MM.1S (cell line): ENCODE measurements around the gene CFAP141.
A peak's percentile ranks its signal among the peaks of the same experiment; 100 is the strongest.

Experiments
- DNase-seq: peaks from one replicate; pipeline ENCODE4 v3.0.0-alpha.2; 2015
- H2AFZ ChIP-seq: fragments of 300-600 bp; sonication (generic); 2 replicates; pipeline ENCODE4 v1.6.0; 2016; ENCODE audit warnings: antibody characterized with exemption, low read length
- H3F3A ChIP-seq: fragments of 300-600 bp; sonication (generic); 2 replicates; pipeline ENCODE4 v1.6.1; 2016; ENCODE audit warnings: mild to moderate bottlenecking, antibody characterized with exemption, low read length, moderate library complexity, mixed read lengths; ENCODE audit not compliant: insufficient read depth
- H3K27ac ChIP-seq: fragments of 300-600 bp; sonication (generic); 2 replicates; pipeline ENCODE4 v1.5.1; 2016; ENCODE audit warnings: mild to moderate bottlenecking, low read length
- H3K27me3 ChIP-seq: fragments of 300-600 bp; sonication (generic); replicated peaks from 2 replicates; pipeline ENCODE4 v1.6.0; 2016; ENCODE audit warnings: low read length; ENCODE audit not compliant: insufficient read depth
- H3K36me3 ChIP-seq: fragments of 300-600 bp; sonication (generic); replicated peaks from 2 replicates; pipeline ENCODE4 v1.6.1; 2016; ENCODE audit warnings: mild to moderate bottlenecking, low read length, mixed read lengths; ENCODE audit not compliant: insufficient read depth
- H3K4me1 ChIP-seq: fragments of 300-600 bp; sonication (generic); 2 replicates; pipeline ENCODE4 v1.6.1; 2016; ENCODE audit warnings: low read length, mixed read lengths
- H3K4me2 ChIP-seq: fragments of 300-600 bp; sonication (generic); 2 replicates; pipeline ENCODE4 v1.6.0; 2016; ENCODE audit warnings: low read depth, low read length
- H3K4me3 ChIP-seq: fragments of 300-600 bp; sonication (generic); 2 replicates; pipeline ENCODE4 v1.5.1; 2016; ENCODE audit warnings: low read length, mixed read lengths
- H3K79me2 ChIP-seq: fragments of 300-600 bp; sonication (generic); 2 replicates; pipeline ENCODE4 v1.6.1; 2016; ENCODE audit warnings: mixed run types, low read length, mixed read lengths
- H3K9ac ChIP-seq: fragments of 300-600 bp; sonication (generic); 2 replicates; pipeline ENCODE4 v1.6.1; 2016; ENCODE audit warnings: low read length, mixed read lengths
- H3K9me2 ChIP-seq: fragments of 300-600 bp; sonication (generic); replicated peaks from 2 replicates; pipeline ENCODE4 v1.6.1; 2016; ENCODE audit warnings: mild to moderate bottlenecking, low read length, mixed read lengths; ENCODE audit not compliant: insufficient read depth
- H3K9me3 ChIP-seq: fragments of 300-600 bp; sonication (generic); replicated peaks from 2 replicates; pipeline ENCODE4 v1.6.1; 2016; ENCODE audit warnings: mild to moderate bottlenecking, low read length, mixed read lengths; ENCODE audit not compliant: insufficient read depth
- H4K20me1 ChIP-seq: fragments of 300-600 bp; sonication (generic); 2 replicates; pipeline ENCODE4 v1.6.1; 2016; ENCODE audit warnings: mild to moderate bottlenecking, low read length, moderate library complexity, mixed read lengths; ENCODE audit not compliant: insufficient read depth
- CTCF ChIP-seq: fragments of 300-600 bp; sonication (generic); IDR thresholded peaks from 2 replicates; pipeline ENCODE4 v1.5.1; 2016; ENCODE audit warnings: antibody characterized with exemption, low read length, mixed read lengths
- EZH2 ChIP-seq: fragments of 300-600 bp; sonication (generic); optimal IDR thresholded peaks from 2 replicates; pipeline ENCODE3; 2017; ENCODE audit warnings: low read depth, mild to moderate bottlenecking, antibody characterized with exemption, low read length, mixed read lengths
- EZH2phosphoT487 ChIP-seq: fragments of 300-600 bp; sonication (generic); IDR thresholded peaks from 2 replicates; pipeline ENCODE4 v1.6.1; 2018; ENCODE audit warnings: antibody characterized with exemption, low read length

The CFAP141 gene

GRCh38 chr1:154159554-154159953, 46.6 kb downstream of the CFAP141 start:
- H3K9me2 ChIP-seq = no peaks in the 10 kb centered on the region
- no peaks in the 10 kb centered on the region for H3K27me3 ChIP-seq
- DNase-seq = no peak
- H3K4me2 ChIP-seq = no peak overlapping the region
- H4K20me1 ChIP-seq = peaks cover 13% of the 10 kb centered on the region
- no peaks in the 10 kb centered on the region for H3K9me3 ChIP-seq
- no peak overlapping the region for H2AFZ ChIP-seq
- peaks cover 22% of the 10 kb centered on the region for H3F3A ChIP-seq
- no peak overlapping the region for H3K27ac ChIP-seq
- no peak for TF ChIP-seq EZH2phosphoT487
- TF ChIP-seq CTCF = no peak
- no peak for TF ChIP-seq EZH2
- peaks cover 24% of the 10 kb centered on the region for H3K4me1 ChIP-seq
- H3K4me3 ChIP-seq = no peak overlapping the region
- peaks cover 58% of the 10 kb centered on the region for H3K79me2 ChIP-seq
- no peak overlapping the region for H3K9ac ChIP-seq
- peaks cover 21% of the 10 kb centered on the region; the same call in 1 of the 2 replicates for H3K36me3 ChIP-seq

- Histone ChIP-seq H3K27ac (peak overlapping the region; percentile 15; the same call in 1 of the 2 replicates), H3K9me3 (no peaks in the 10 kb centered on the region), H2AFZ (no peak overlapping the region), H3K4me3 (no peak overlapping the region), H3K4me2 (no peak overlapping the region), H3F3A (peaks cover 22% of the 10 kb centered on the region), H3K9ac (no peak overlapping the region), H3K4me1 (peaks cover 24% of the 10 kb centered on the region), H3K36me3 (peaks cover 15% of the 10 kb centered on the region; the same call in 1 of the 2 replicates), H4K20me1 (peaks cover 13% of the 10 kb centered on the region), H3K27me3 (no peaks in the 10 kb centered on the region), H3K79me2 (peaks cover 50% of the 10 kb centered on the region), H3K9me2 (no peaks in the 10 kb centered on the region)
- DNase-seq = no peak
- TF ChIP-seq EZH2phosphoT487 (no peak), EZH2 (no peak), CTCF (no peak)
Observed at GRCh38 chr1:154158307-154159125, 47.6 kb downstream of the CFAP141 start.

DNA sequence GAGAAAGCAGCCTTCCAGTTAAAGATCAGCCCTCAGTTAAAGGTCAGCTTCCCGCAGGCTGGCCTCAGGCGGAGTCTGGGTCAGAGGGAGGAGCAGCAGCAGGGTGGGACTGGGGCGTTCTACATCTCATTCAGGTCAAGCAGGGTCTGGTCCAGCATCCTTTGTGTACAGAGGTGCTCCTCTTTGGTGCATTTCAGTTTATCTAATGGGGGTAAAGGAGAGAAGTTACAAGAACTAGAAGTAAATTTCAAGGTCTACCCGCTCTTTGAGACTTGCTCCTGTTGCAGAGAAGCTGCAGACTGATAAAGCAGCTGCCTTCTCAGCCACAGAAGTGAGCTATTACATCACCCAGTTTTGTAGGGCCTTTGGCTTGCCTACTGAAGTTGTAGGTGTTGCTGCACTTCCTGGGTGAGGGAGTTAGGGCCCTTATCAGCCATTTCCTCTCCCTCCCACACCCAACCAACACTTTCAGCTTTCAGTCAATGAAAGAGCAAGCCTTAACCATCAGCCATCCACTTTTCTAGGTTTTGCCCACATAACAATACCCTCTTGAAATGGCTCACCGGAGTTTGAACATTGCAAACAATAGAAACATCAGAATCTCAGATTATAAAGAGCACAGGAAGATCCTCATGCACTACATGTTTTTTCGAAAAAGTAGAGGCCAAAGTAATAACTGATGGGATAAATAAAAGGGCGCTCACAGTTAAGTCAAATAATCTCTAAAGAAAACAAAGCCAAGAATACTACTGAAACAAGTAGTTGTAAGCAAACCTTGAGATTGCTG, 48.4 kb downstream of the CFAP141 start:
- H3K4me1 ChIP-seq = peaks cover 24% of the 10 kb centered on the region
- H3F3A ChIP-seq = peaks cover 22% of the 10 kb centered on the region
- DNase-seq = no peak
- peak overlapping the region; percentile 15; the same call in 1 of the 2 replicates for H3K27ac ChIP-seq
- no peak overlapping the region for H2AFZ ChIP-seq
- H4K20me1 ChIP-seq = peaks cover 13% of the 10 kb centered on the region
- no peak overlapping the region for H3K4me2 ChIP-seq
- no peaks in the 10 kb centered on the region for H3K9me2 ChIP-seq
- no peaks in the 10 kb centered on the region for H3K9me3 ChIP-seq
- H3K27me3 ChIP-seq = no peaks in the 10 kb centered on the region
- peaks cover 47% of the 10 kb centered on the region for H3K79me2 ChIP-seq
- peaks cover 15% of the 10 kb centered on the region; the same call in 1 of the 2 replicates for H3K36me3 ChIP-seq
- no peak overlapping the region for H3K4me3 ChIP-seq
- TF ChIP-seq EZH2phosphoT487 (no peak), EZH2 (no peak), CTCF (no peak)
- no peak overlapping the region for H3K9ac ChIP-seq
